ENCODE measurements around the gene TMC4.
A peak's percentile ranks its signal among the peaks of the same experiment; 100 is the strongest.
"Not testable (repeated sequence)": the region's sequence is repeated elsewhere in the genome, so short reads cannot be mapped to it uniquely, and the experiment has no call there.

The TMC4 gene, protein sequence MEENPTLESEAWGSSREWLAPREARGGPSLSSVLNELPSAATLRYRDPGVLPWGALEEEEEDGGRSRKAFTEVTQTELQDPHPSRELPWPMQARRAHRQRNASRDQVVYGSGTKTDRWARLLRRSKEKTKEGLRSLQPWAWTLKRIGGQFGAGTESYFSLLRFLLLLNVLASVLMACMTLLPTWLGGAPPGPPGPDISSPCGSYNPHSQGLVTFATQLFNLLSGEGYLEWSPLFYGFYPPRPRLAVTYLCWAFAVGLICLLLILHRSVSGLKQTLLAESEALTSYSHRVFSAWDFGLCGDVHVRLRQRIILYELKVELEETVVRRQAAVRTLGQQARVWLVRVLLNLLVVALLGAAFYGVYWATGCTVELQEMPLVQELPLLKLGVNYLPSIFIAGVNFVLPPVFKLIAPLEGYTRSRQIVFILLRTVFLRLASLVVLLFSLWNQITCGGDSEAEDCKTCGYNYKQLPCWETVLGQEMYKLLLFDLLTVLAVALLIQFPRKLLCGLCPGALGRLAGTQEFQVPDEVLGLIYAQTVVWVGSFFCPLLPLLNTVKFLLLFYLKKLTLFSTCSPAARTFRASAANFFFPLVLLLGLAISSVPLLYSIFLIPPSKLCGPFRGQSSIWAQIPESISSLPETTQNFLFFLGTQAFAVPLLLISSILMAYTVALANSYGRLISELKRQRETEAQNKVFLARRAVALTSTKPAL

DNA sequence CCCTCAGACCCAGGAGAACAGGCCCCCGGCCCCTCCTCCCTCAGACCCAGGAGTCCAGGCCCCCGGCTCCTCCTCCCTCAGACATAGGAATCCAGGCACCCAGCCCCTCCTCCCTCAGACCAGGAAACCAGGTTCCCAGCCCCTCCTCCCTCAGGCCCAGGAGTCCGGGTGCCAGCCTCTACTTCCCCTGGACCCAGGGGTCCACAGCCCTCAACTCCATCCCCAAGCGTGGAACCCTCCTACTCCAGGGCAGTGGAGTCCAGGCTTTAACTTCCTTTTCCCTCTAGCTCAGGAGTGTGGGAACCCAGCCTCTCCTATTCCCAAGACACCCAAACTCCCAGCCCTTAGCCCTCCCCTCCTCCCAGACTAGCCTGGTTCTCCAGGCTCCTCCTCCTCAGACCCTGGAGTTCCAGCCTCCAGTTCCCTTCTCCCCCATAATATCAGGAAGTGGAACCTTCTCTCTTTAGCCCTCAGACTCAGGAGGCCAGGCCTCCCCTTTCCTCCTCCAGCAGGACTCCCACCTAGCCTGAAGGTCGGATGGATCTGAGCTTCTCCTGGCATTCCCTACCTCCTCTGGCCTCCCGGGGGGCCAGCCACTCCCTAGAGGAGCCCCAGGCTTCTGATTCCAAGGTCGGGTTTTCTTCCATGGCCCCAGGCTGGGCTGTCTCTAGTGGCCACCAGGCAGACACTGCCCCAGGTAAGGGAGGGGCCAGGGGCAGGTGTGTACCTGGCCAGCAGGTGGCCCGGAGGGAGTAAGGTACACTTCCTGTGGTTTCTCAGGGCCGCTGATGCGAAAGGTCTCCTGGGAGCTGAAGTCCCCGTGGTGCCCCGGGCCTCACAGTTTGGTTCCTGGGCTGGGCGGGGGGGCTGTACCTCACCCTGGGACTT is at the start of gene TMC4:
Gene TMC4 (minus strand): TSS at position 690 of the 888 bp plus-strand sequence. CDS start 43 bp downstream, at position 647.
- DNase-seq (ENCODE audit: low spot score) = no peak

DNA sequence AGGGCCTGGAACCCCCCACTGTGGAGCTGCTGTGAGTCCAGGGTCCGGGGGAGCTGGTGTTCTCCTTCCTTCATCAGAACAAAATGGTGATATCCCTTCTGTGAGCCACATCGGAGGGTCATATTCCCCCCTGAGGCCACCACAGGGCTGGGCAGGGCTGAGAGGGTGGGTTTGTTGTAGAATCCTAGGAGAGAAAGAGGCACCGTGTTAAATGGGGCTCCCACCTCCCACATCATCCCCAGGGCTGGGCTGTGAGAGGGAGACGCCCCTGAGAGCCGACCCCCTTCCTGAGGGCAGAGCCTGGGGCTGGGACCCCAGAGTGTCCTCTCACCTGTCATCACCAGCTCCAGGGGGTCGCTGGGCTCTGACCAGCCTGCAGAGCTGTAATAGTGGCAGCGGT is 49.0 kb upstream of the TMC4 start:
- not testable (repeated sequence) for DNase-seq (ENCODE audit: low spot score)

DNA sequence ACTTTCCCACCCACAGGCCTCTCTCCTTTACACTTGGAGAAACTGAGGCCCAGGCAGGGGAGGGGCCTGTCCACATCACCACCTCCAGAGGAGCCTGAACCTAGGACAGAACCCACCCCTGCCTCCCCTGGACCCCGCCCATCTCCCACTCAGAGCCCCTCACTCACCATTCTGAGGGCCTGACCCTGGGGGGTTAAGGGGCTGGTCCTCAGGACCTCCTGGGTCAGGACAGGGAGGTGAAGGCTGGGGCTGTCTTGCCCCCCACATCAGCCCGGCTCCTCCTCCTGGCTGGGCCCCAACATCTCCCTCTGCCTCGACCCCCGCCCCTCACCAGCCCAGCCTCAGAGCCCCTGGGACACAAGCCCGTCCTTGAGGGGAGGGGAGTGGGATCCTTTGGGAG is 46.7 kb upstream of the TMC4 start:
- DNase-seq (ENCODE audit: low spot score) = not testable (repeated sequence)

DNA sequence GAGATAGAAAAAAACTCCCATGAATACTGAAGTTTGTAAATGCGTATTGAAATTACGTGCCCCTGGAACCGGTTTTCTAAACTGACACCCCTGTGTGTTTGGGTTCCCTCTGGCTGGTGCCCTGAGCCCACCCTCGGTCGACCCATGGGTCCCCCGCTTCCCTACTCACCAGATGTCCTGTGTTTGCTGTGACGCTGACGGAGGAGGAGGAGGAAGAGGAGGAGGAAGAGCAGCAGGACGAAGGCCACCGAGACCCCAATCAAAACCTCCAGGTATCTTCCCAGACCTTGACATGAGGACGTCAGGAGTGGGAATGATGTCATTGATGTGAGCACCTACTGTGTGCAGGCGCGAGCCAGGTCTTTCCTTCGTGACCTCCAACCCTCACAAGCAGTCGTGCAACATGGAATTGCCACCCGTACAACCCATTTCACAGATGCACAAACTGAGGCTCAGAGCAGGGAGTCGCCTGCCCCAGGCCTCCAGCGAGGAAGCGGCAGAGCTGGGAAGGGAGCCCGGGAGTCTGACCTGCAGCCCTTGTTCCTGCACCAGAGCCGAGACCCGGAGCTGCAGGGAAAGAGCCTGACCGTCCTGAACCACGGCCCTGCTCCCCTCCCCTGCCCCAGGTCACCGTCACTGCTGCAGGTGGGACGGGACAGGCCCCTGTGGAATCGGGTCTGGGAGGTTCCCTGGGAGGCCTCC is 46.2 kb upstream of the TMC4 start:
- DNase-seq (ENCODE audit: low spot score) = no peak

DNA sequence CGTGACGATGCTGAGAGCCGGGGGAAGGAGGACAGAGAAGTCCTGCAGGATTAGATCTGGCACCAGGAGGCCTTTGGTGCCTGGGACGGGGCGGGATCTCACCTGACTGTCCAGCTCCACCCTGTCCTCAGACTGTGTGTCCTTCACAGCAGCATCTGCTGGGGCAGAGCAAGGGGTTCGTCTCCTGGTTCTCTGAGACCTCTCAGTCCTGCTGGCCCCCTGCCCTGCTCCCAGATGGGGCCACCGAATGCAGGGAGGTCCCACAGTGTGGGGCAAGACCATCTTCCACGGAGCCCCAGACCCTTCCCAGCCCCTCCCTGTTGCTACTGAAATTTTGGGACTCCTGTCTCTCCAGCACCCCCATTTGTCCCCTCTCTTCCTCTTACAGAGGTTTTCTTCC is 45.3 kb upstream of the TMC4 start:
- DNase-seq (ENCODE audit: low spot score) = no peak

DNA sequence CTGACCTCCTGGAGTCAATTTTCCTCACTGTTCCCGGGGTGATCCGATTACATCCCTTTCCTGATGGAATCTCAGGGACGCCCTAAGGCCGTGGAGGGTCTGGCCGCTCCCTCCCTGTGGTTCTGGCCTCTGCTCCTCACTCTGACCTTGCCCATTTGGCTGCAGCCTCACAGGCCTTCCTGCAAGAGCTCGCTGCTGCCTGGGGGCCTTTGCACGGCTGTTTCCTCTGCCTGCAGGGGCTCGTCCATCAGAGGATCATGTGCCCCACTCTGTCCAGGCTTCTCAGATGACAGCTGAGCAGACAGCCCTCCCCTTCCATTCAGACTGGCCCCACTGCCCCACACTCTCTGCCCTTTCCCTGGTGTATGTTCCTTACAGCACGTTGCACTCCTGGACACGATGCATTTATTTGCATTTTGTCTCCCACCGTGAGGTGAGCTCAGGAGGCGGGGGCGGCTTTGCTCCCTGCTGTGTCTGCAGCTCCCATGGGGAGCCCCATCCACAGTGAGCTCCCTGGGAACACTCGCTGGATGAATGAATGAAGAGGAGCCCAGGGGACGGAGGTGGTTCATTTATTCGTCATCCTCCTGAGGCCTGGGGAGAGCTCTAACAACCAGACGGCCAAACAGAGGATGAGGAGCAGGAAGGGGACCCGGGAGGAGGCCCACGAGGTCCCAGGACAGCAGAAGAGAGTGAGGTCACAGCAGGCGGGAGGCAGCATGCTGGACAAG is 44.7 kb upstream of the TMC4 start:
- DNase-seq (ENCODE audit: low spot score) = not testable (repeated sequence)

DNA sequence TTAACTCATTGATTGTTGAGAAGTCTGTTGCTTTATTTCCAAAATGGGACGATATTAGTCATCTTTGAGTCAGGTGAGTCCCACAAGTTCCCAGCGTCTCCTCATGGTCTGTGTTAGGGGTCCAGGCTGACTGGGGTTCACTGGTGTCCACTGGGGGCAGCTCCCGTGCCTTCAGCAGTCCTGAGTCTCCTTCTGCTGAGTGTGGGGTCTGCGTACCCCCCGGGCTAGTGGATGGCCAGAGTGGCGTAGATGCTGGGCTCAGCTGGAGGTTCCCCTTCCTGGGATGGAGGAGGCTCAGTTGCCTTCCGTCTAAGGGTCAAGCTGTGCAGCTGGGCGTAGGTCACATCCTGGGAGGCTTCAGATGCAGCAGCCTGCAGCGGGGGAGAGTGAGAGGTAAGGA is 43.9 kb upstream of the TMC4 start:
- no peak for DNase-seq (ENCODE audit: low spot score)

DNA sequence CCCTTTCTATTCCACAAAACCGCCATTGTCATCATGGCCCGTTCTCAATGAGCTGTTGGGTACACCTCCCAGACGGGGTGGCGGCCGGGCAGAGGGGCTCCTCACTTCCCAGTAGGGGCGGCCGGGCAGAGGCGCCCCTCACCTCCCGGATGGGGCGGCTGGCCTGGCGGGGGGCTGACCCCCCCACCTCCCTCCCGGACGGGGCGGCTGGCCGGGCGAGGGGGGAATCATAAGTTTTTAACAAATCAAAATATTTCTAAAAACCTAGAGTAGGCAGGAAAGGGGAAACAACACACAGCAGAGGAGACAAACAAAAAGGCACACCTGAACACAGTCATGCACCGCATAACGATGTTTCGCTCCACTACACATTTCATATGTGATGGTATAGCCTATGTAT is 41.8 kb upstream of the TMC4 start:
- not testable (repeated sequence) for DNase-seq (ENCODE audit: low spot score)

DNA sequence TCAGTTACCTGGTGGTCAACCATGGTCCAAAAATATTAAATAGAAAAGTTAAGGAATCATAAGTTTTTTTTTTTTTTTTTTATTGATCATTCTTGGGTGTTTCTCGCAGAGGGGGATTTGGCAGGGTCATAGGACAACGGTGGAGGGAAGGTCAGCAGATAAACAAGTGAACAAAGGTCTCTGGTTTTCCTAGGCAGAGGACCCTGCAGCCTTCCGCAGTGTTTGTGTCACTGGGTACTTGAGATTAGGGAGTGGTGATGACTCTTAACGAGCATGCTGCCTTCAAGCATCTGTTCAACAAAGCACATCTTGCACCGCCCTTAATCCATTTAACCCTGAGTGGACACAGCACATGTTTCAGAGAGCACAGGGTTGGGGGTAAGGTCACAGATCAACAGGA is 41.3 kb upstream of the TMC4 start:
- not testable (repeated sequence) for DNase-seq (ENCODE audit: low spot score)

DNA sequence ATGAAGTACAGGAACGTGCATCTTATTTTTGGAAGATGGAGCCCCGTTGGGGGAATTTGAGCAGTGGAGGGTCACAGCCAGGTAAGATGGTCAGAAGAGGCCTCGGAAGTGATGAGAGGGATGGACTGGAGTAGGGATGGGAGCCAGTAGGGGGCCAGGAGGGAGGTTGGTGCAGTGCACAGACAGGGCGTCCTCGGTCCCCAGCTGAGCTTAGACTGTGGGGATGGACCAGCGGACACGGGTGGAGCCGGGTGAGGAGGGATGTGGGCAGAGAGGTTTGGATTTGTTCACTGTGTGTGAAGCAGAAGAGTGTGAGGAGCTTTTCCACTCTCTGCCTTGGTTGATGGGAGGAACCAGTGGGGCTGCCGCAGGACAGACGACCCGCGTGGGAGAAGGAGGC is 38.3 kb upstream of the TMC4 start:
- DNase-seq (ENCODE audit: low spot score) = no peak

DNA sequence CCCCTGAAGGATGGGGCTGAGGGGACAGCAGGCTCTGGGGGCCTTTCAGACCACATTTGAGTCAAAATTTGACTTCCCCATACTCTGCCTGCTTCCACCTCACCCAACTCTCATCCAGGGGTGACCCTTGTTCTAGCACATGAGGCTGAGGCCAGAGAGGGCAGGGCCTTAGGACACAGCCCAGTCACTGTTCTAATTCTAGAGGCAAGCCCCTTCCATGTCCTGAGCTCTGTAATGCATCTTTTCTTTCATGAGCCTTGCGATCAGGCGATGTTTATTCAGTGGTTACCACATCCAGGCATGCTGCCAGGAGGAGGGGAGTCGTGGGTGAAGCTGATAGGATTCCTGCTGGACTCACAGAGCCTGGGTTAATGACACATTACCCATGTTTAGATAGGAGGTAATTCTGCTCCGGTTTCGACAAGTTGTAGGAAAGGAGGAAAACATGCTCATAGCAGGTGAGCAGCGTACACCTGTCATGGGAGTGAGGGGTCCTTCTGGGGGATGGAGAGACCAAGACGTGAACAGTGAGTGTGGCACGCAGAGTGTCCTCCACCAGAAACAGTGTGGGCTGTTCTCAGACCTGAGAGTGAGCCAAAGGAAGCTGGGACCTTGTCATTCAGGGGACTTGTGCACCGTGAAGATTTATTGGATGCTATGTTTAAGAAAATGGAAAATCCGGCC is 37.0 kb upstream of the TMC4 start:
- DNase-seq (ENCODE audit: low spot score) = peak; percentile 93

DNA sequence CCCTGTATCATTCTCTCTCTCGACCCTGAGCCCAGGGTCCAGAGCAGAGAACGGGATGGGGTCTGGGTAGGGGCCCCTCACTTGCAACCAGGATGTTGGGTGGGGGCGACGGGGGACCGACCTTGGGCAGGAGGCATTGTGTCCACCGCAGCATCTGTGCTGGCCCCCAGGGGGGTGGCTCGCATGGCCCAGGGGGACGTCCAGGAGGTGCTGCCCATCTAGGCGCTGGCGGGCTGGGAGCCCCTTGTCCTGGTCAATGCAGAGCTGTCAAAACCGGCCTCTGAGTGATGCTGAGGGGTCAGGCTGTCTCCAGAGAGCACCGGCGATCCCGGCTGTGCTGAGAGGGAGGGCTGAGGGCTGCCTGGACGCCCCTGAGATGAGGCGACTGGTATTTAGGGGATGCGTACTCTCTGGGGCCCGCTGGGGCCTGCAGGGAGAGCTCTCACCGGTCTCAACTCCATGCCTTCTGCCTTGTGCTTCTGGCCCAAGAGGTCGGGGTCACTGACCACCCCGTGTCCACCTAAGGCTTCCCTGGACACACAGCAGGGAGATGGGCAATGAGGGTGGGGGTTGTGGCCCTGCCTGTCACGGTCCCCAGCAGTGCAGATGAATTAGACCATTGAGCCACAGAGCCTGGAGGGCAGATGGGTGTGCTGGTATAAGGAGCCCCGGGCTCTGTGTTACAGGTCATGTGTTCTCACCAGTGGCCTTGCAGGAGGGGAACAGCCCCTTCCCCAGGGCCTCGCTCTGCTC is 36.3 kb upstream of the TMC4 start:
- no peak for DNase-seq (ENCODE audit: low spot score)

DNA sequence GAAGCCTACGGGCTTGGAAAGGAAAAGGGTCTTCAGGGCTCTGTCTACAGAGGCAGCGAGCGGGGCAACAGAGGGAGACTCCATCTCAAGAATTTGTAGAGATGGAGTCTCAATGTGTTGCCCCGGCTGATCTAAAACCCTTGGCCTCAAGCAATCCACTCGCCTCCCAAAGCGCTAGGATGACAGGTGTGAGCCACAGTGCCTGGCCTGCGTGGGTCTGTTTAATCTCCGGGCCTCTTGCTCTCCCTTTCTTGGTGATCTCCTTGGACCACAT is 35.8 kb upstream of the TMC4 start:
- DNase-seq (ENCODE audit: low spot score) = no peak

DNA sequence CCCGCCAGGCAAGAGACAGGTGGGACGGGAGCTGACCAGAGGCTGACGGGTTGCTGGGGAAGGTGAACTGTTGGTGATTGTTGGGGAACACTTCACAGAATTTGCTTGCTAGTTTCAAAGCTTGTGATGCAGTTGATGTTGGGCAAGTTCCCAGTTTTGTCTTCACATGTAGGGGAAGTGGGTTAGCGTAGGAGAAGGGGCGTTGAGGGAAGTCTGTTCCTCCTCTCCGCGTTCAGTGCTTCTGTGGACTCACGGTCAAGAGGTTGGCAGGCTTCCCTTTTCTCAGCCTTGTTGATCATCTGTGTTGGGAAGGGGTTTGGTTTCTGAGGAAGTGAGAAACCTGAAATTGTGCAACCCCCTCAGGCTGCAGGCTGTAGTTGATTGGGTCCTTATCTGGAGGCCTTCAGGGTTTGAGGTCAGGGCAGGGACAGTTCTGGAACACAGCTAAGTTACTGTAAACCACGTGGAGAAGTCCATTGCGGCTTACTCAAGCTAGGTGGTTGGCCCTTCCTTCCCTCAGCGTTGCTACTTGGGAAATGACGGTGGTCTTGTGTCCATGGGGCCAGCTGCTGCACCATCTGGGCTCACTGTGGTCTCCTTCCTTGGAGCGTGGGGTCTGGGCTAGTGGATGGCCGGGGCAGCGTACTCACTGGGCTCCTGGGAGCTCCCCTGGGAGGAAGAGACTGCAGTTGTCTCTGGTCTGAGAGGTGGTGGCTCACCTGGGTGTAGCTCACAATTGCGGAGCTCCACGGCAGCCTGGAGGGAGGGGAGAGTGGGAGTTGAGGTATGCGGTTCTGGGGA is 35.2 kb upstream of the TMC4 start:
- no peak for DNase-seq (ENCODE audit: low spot score)

DNA sequence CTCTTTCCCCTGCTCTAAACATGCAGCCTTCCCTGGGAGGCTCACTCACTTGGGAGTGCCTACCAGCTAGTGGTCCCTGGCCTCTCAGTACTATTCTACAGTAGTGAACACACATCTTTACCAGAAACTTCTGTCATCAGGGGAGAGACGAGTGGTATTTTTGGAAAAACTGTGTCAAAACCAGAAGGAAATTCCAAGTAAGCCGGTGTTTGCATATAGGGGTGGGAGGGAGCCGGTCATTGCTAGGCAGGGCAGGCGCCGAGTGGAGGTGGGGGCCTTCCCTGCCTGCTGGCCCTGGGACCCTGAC is 34.7 kb upstream of the TMC4 start:
- DNase-seq (ENCODE audit: low spot score) = no peak

DNA sequence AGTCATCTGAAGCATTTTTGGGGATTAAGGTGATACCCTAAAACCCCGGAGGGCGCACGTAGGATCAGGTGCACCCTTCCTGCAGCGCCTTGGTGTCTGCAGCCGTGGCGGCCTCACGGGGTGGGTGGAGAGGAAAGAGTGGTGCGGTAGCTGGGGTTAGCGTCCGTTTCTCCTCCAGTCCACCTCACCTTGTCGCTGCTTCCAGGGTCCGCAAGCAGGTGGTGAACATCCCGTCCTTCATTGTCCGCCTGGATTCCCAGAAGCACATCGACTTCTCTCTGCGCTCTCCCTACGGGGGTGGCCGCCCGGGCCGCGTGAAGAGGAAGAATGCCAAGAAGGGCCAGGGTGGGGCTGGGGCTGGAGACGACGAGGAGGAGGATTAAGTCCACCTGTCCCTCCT is 34.2 kb upstream of the TMC4 start:
- DNase-seq (ENCODE audit: low spot score) = not testable (repeated sequence)

DNA sequence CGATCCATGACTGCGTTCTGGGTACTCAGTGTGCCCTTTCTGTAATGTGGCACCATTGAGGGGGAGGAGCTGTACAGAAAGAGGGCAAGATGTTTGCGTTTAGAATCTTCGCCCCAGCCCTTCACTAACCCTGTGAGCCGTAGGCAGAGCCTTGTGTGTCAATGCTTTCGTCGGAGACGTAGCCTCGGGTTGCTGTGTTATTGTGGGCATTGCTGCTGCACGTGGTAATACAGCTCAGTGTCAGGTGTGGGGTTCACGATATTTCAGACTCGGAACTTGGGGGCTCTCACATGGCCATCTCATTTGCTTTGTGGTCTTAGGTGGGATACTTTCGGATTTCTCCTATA is 33.8 kb upstream of the TMC4 start:
- DNase-seq (ENCODE audit: low spot score) = no peak

DNA sequence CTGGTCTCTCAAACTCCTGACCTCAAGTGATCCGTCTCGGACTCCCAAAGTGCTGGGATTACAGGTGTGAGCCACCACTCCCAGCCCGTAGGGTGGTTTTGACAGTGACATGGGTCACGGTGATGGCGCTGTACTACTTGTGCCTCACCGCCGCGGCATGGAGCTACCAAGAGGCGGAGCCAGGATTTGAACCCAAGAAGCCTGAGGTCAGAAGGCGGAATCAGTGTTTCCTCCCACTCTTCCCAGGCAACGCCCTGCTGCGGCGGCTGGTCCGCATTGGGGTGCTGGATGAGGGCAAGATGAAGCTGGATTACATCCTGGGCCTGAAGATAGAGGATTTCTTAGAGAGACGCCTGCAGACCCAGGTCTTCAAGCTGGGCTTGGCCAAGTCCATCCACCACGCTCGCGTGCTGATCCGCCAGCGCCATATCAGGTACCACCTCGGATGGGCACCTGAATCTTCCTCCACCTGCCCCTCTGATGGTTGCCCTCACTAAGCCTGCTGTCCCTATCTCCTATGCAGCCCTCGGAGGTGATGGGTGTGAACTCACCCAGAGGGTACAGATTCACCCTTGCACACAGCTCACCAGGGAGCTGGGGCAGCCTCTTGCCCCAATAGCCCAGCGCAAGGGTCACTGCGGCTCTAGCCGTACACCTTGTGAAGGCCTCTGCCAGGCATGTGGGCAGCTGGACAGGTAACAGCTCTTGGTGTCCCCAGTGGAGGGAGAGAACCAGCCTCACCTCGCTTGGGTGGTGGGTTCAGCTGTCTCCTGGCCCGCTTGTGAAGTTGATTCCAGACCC is 33.3 kb upstream of the TMC4 start:
- DNase-seq (ENCODE audit: low spot score) = no peak

Data from COLO829 (cell line).